ENCODE results near the gene SH3GLB1. TPM values are rescaled to one million over a fixed set of nuclear protein-coding genes. Genes with fewer than 3 reads are reported as not detected.

Gene SH3GLB1
- total RNA-seq, 1 experiment from 2014 or later, result 36.4 TPM

- TF ChIP-seq HMGXB4 (CRISPR knock-in tag; IDR thresholded peaks at IDR 0.05), result no peak
- no peak for TF ChIP-seq ZNF532 (CRISPR knock-in tag; IDR thresholded peaks at IDR 0.05; ENCODE audit: borderline replicate concordance)
- TF ChIP-seq E2F5 (CRISPR knock-in tag; IDR thresholded peaks at IDR 0.05), result no peak
- TF ChIP-seq AFF4 (CRISPR knock-in tag; IDR thresholded peaks at IDR 0.05; ENCODE audit: borderline replicate concordance), result no peak
- no peak for TF ChIP-seq SP1 (CRISPR knock-in tag; conservative IDR thresholded peaks at IDR 0.05)
Measured at GRCh38 chr1:86733340-86733739, 29.0 kb downstream of the SH3GLB1 start (continued).

- DNase-seq (ENCODE audit: low spot score), result no peak
- Mint-ChIP-seq H3K36me3 (peaks cover 30% of the 10 kb centered on the region), H3K4me3 (no peak overlapping the region), H3K27me3 (ENCODE audit: low read depth) (no peaks in the 10 kb centered on the region), H3K27ac (no peak overlapping the region), H3K4me1 (no peaks in the 10 kb centered on the region), H3K9me3 (no peaks in the 10 kb centered on the region)
- ChIA-PET POLR2A (interaction anchor here (1.1 kb wide), 1 partner anchor 11 kb away, joined by 3 read pairs; no protein-coding TSS in a partner anchor), CTCF (interaction anchor here (0.6 to 1.3 kb wide), 2 partner anchors 10 to 356 kb away, joined by 3 read pairs; no protein-coding TSS in a partner anchor)
- ATAC-seq, result no peak
- TF ChIP-seq ZNF512 (CRISPR knock-in tag; IDR thresholded peaks at IDR 0.05; ENCODE audit: borderline replicate concordance), result no peak
- no peak for TF ChIP-seq CTCF (IDR thresholded peaks at IDR 0.05)
- TF ChIP-seq ZSCAN18 (CRISPR knock-in tag; IDR thresholded peaks at IDR 0.05), result no peak
- no peak for TF ChIP-seq ZNF671 (CRISPR knock-in tag; IDR thresholded peaks at IDR 0.05)
Measured at GRCh38 chr1:86739648-86740509, 35.5 kb downstream of the SH3GLB1 start.
